Transverse colon (tissue), 4 donors: ENCODE data around the gene DDR2. TPM values are rescaled to one million over a fixed set of nuclear protein-coding genes. Genes with fewer than 3 reads are reported as not detected.

Source experiments
- DNase-seq: peaks from one replicate; pipeline ENCODE4 v3.0.0-alpha.2; 2019
- H3K27ac ChIP-seq, 4 donors: fragments of 200-600 bp; sonication (generic); 2 replicates each; pipeline ENCODE4 v1.5.1; 2016 to 2018; ENCODE audit warnings: inconsistent platforms in 4 of 4
- H3K27me3 ChIP-seq: fragments of 200-600 bp; sonication (generic); 2 replicates; pipeline ENCODE4 v1.5.1; 2017; ENCODE audit warnings: inconsistent platforms
- H3K36me3 ChIP-seq, 4 donors: fragments of 200-600 bp; sonication (generic); 2 replicates each; pipeline ENCODE4 v1.5.1; 2017 to 2019; ENCODE audit warnings: inconsistent platforms in 4 of 4
- H3K4me1 ChIP-seq, 4 donors: fragments of 200-600 bp; sonication (generic); 2 replicates each; pipeline ENCODE4 v1.5.1; 2017 to 2020; ENCODE audit warnings: inconsistent platforms in 4 of 4
- H3K4me3 ChIP-seq, 4 donors: fragments of 200-600 bp; sonication (generic); 1 replicate in 1 of 4; 2 replicates in 3 of 4; pipeline versions ENCODE4 v1.5.1 to v1.6.1; 2017 to 2019; ENCODE audit warnings: inconsistent platforms in 4 of 4
- H3K9me3 ChIP-seq, 2 donors: fragments of 200-600 bp; sonication (generic); 2 replicates each; pipeline ENCODE4 v1.5.1; 2017 to 2019; ENCODE audit warnings: inconsistent platforms in 2 of 2
- EP300 ChIP-seq: sonication (generic); formaldehyde crosslinking; IDR thresholded peaks from one replicate; pipeline ENCODE4 v1.6.1; 2017; ENCODE audit warnings: antibody characterized with exemption, low read depth
- POLR2A ChIP-seq: fragments of 450-650 bp; IDR thresholded peaks from one replicate; pipeline ENCODE4 v1.6.1; 2016; ENCODE audit warnings: antibody characterized with exemption, mild to moderate bottlenecking, moderate library complexity
- POLR2AphosphoS5 ChIP-seq, 3 donors: sonication (generic); formaldehyde crosslinking; IDR thresholded peaks; one replicate each; pipeline ENCODE4 v1.6.1; 2016; ENCODE audit warnings: antibody characterized with exemption in 3 of 3
- WGBS, 2 donors: methylation state at CpG; one replicate each; pipeline ENCODE4 v1.1.5; 2018; ENCODE audit warnings: low coverage in 1 of 2; 5-methylcytosine and 5-hydroxymethylcytosine counted together
- in situ Hi-C, 4 donors: fragments of 200-750 bp; cut with MboI; loops; one replicate each; pipeline versions ENCODE4 v1.15.0 to v1.15.1; 2017; ENCODE audit warnings: low sequenced_read_pairs in 3 of 4, low pct_ligation_motif_present in 1 of 4, low pct_unique_long_range_greater_than_20kb in 1 of 4
- intact Hi-C: fragments of 100-400 bp; cut with DNase I; formaldehyde crosslinking; loops from one replicate; pipeline ENCODE4 v1.15.1; 2023; ENCODE audit warnings: low total_unique reads
- total RNA-seq, 4 donors: library from RNA; depleted of rRNA; stranded (reverse); fragments of >200 nt; gene quantifications; one replicate each; pipeline ENCODE4 v1.1.0, GENCODE V29; 2016
- TF ChIP-seq, protein P1 (sequence below), 5 experiments: fragments of 200-600 bp in 3 of 5; fragments of 450-650 bp in 2 of 5; sonication (generic) in 3 of 5; IDR thresholded peaks; 1 replicate in 2 of 5; 2 replicates in 3 of 5; pipeline ENCODE4 v1.5.1; 2016 to 2017; ENCODE audit warnings: antibody characterized with exemption in 5 of 5, inconsistent platforms in 3 of 5, mild to moderate bottlenecking in 2 of 5, moderate library complexity in 1 of 5

DDR2 gene
- total RNA-seq, 4 donors from 2014 or later: 33.3 to 54.1 (median 42.2) TPM

DNA sequence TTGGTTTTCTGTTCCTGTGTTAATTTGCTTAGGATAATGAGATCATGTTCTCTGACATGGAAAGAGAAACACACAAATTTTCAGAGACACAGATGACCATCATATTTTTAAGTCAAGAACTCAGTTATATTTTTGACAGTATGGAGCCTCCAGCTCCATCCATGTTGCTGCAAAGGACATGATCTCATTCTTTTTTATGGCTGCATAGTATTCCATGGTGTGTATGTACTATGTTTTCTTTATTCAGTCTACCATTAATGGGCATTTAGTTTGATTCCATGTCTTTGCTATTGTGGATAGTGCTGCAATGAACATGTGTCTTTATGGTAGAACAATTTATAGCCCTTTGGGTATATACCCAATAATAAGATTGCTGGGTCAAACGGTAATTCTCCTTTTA is 47.0 kb downstream of the DDR2 start:
- Histone ChIP-seq H3K4me3 (no peak overlapping the region), H3K27me3 (no peaks in the 10 kb centered on the region), H3K9me3 (no peaks in the 10 kb centered on the region), H3K27ac (peak overlapping the region; percentile 57 to 78 (median 76)), H3K4me1 (peaks cover 4 to 37% (median 11%) of the 10 kb centered on the region in 4 donors), H3K36me3 (no peaks in the 10 kb centered on the region)
- no peak for TF ChIP-seq POLR2A
- TF ChIP-seq, protein P1, sequence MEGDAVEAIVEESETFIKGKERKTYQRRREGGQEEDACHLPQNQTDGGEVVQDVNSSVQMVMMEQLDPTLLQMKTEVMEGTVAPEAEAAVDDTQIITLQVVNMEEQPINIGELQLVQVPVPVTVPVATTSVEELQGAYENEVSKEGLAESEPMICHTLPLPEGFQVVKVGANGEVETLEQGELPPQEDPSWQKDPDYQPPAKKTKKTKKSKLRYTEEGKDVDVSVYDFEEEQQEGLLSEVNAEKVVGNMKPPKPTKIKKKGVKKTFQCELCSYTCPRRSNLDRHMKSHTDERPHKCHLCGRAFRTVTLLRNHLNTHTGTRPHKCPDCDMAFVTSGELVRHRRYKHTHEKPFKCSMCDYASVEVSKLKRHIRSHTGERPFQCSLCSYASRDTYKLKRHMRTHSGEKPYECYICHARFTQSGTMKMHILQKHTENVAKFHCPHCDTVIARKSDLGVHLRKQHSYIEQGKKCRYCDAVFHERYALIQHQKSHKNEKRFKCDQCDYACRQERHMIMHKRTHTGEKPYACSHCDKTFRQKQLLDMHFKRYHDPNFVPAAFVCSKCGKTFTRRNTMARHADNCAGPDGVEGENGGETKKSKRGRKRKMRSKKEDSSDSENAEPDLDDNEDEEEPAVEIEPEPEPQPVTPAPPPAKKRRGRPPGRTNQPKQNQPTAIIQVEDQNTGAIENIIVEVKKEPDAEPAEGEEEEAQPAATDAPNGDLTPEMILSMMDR (IDR thresholded peaks at IDR 0.05): no peak
- no peak for DNase-seq
- WGBS, 2 donors: 0% methylated on average over 1 of the region's 1 CpG
- in situ Hi-C loops: no loop called here
- intact Hi-C loops: no loop called here

DNA sequence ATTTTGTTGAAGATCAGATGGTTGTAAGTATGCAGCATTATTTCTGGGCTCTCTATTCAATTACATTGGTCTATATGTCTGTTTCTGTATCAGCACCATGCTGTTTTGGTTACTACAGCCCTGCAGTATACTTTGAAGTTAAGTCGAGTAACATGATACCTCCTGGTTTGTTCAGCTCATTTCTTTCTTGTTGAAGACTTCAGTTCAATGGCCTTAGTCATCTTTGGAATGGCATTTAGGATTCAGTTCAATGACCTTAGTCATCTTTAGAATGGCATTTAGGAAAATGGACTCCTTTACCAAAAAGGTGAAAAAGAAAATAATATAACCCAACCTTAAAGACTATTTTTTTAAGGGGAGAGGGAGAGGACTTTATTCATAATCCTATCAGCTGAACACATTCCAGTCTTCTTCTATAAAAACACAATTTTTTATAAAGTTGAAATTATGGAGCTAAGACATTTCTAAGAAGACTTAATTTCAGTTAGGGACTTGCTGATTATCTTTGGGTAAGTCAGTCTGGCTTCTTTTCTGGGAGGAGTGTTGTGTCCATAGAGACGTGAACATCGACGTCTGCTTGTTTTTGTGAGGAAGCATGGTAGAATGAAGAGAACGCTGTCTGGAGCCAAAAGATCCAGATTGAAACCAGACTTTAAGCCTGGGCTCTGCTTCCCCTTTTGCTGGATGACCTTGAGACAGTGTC is 48.3 kb downstream of the DDR2 start:
- intact Hi-C loops: no loop called here
- Histone ChIP-seq H3K4me3 (no peak overlapping the region), H3K4me1 (peaks cover 4 to 42% (median 11%) of the 10 kb centered on the region in 4 donors), H3K27me3 (no peaks in the 10 kb centered on the region), H3K9me3 (no peaks in the 10 kb centered on the region), H3K36me3 (no peaks in the 10 kb centered on the region), H3K27ac (peak overlapping the region; percentile 53 to 75 (median 60))
- no peak for DNase-seq
- in situ Hi-C loops: no loop called here
- TF ChIP-seq POLR2A (no peak), POLR2AphosphoS5 (IDR thresholded peaks at IDR 0.05) (peak in 1 of 3 donors; percentile 36)
- 68 to 72% methylated on average over 4 to 5 of the region's 5 CpGs for WGBS, 2 donors

DNA sequence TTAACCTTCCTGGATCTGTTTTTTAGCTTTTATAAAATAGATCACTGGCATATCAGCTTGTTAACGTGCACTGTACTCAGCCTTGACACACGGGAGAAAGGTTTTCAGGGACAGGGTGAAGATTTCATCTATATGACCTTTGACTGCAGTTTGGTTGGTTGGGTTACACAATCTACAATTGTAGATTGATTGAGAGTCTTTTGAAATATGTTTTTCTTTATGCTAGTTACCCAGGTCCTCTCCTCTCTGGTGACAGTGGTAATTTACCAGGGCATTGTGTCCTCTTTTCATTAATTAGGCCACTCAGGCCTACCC is 48.8 kb downstream of the DDR2 start:
- TF ChIP-seq POLR2AphosphoS5 (IDR thresholded peaks at IDR 0.05) (no peak), EP300 (no peak), POLR2A (no peak)
- TF ChIP-seq, protein P1 (IDR thresholded peaks at IDR 0.05): no peak
- WGBS, 2 donors: 46 to 65% methylated on average over 2 of the region's 2 CpGs
- Histone ChIP-seq H3K4me1 (peaks cover 4 to 44% (median 13%) of the 10 kb centered on the region in 4 donors), H3K27me3 (no peaks in the 10 kb centered on the region), H3K4me3 (no peak overlapping the region), H3K9me3 (no peaks in the 10 kb centered on the region), H3K27ac (peak overlapping the region; percentile 53 to 75 (median 60)), H3K36me3 (no peaks in the 10 kb centered on the region)
- in situ Hi-C loops (no loop called here), intact Hi-C loops (no loop called here)
- DNase-seq: no peak

DNA sequence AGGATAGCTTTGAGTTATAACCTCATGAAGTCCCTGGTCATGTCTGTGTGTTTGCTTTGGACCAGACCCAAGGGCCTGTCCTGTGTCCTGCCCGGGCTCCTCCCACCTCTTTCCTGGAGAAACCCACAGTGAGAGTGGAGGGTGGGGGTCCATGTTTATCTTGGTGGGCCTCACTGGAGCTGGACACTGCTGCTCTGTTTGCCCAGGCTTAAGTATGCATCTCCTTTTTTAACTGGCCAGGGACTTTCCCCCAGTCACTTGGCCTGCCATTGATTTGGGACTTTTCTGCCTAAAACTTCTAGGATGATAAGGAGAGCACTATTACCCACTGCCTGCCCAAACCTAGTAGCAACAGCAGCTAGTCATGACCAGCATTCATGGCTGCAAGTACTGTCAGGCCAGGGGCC is 49.8 kb downstream of the DDR2 start:
- H3K4me1 ChIP-seq: peaks cover 4 to 38% (median 13%) of the 10 kb centered on the region in 4 donors
- in situ Hi-C loops: no loop called here
- no peaks in the 10 kb centered on the region for H3K36me3 ChIP-seq
- TF ChIP-seq POLR2A (no peak), POLR2AphosphoS5 (IDR thresholded peaks at IDR 0.05) (no peak), EP300 (no peak)
- TF ChIP-seq, protein P1 (IDR thresholded peaks at IDR 0.05): no peak
- no peak for DNase-seq
- H3K27ac ChIP-seq: peak overlapping the region; percentile 53 to 75 (median 60)
- H3K4me3 ChIP-seq: no peak overlapping the region
- H3K27me3 ChIP-seq: no peaks in the 10 kb centered on the region
- no peaks in the 10 kb centered on the region for H3K9me3 ChIP-seq
- WGBS, 2 donors: 20% methylated on average over 1 of the region's 1 CpG; no CpG with 5 or more reads in 1 of the 2 donors
- intact Hi-C loops: no loop called here

DNA sequence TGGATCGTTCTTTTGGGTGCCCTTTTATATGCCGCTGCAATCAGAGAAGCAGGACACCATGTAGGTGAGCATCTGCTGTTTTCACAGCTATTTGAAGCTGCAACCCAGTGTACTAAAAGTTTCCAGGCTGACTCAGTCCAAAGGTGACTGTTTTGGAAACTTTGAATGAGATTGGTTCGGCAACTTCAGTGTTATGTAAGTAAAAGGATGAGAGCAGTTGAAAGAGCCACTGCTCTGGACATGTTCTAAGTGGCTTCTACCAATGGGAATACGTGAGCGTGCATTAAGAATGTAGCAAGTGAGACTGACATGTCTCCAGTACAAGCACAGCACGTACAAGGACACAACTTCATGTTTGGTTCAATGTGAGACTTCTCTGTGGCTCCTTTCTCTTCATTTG is 55.6 kb downstream of the DDR2 start:
- Histone ChIP-seq H3K4me1 (peaks cover 0 to 37% (median 16%) of the 10 kb centered on the region in 4 donors), H3K9me3 (no peaks in the 10 kb centered on the region), H3K27ac (peak overlapping the region; percentile 61 to 87 (median 77)), H3K36me3 (no peaks in the 10 kb centered on the region), H3K4me3 (no peak overlapping the region), H3K27me3 (no peaks in the 10 kb centered on the region)
- 66 to 69% methylated on average over 3 to 6 of the region's 6 CpGs for WGBS, 2 donors
- intact Hi-C loops: loop anchor here (5.0 kb wide), 2 partner anchors 39 to 56 kb away; partner anchors contain the start of gene DDR2
- DNase-seq: no peak
- TF ChIP-seq EP300 (no peak), POLR2AphosphoS5 (IDR thresholded peaks at IDR 0.05) (peak in 1 of 3 donors; percentile 29)
- TF ChIP-seq, protein P1 (IDR thresholded peaks at IDR 0.05): no peak
- in situ Hi-C loops: no loop called here
